ENCODE measurements around the gene PRXL2B.

GRCh38 chr1:2574350-2574749 lies 12.2 kb upstream of the PRXL2B start:
- no peak for TF ChIP-seq CTCF (IDR thresholded peaks at IDR 0.05; ENCODE audit: insufficient read depth, low read length)
- TF ChIP-seq SPI1 (IDR thresholded peaks at IDR 0.05; ENCODE audit: borderline replicate concordance, low read depth) = no peak
